Suprapubic skin (tissue), 4 donors: Measurements from ENCODE around the gene TNS1. TPM values are rescaled to one million over a fixed set of nuclear protein-coding genes. Genes with fewer than 3 reads are reported as not detected.
A peak's percentile ranks its signal among the peaks of the same experiment; 100 is the strongest.

ENCODE experiments used
- DNase-seq, 2 donors: peaks; one replicate each; pipeline ENCODE4 v3.0.0-alpha.2; 2019; ENCODE audit warnings: low spot score in 2 of 2
- H3K27ac ChIP-seq: fragments of 200-600 bp; sonication (generic); one replicate; pipeline ENCODE4 v1.5.1; 2019
- H3K27me3 ChIP-seq: fragments of 200-600 bp; sonication (generic); one replicate; pipeline ENCODE4 v1.5.1; 2019
- H3K36me3 ChIP-seq: fragments of 200-600 bp; sonication (generic); one replicate; pipeline ENCODE4 v1.5.1; 2019
- H3K4me1 ChIP-seq: fragments of 200-600 bp; sonication (generic); one replicate; pipeline ENCODE4 v1.5.1; 2019
- H3K4me3 ChIP-seq: fragments of 200-600 bp; sonication (generic); one replicate; pipeline ENCODE4 v1.5.1; 2019; ENCODE audit warnings: mild to moderate bottlenecking
- H3K9me3 ChIP-seq: fragments of 200-600 bp; sonication (generic); one replicate; pipeline ENCODE4 v1.5.1; 2019
- EP300 ChIP-seq: sonication (generic); formaldehyde crosslinking; IDR thresholded peaks from one replicate; pipeline ENCODE4 v1.6.1; 2017; ENCODE audit warnings: antibody characterized with exemption
- POLR2A ChIP-seq, 2 donors: fragments of 450-650 bp; IDR thresholded peaks; one replicate each; pipeline ENCODE4 v1.6.1; 2017; ENCODE audit warnings: antibody characterized with exemption in 2 of 2, mild to moderate bottlenecking in 2 of 2, moderate library complexity in 2 of 2
- POLR2AphosphoS5 ChIP-seq, 3 donors: sonication (generic); formaldehyde crosslinking; IDR thresholded peaks; one replicate each; pipeline ENCODE4 v1.6.1; 2017; ENCODE audit warnings: antibody characterized with exemption in 3 of 3
- WGBS: methylation state at CpG from one replicate; pipeline ENCODE4 v1.1.5; 2018; 5-methylcytosine and 5-hydroxymethylcytosine counted together
- total RNA-seq, 4 donors: library from RNA; depleted of rRNA; stranded (reverse); fragments of >200 nt; gene quantifications; one replicate each; pipeline ENCODE4 v1.1.0, GENCODE V29; 2016
- TF ChIP-seq, protein P1 (sequence below), 2 donors: fragments of 200-600 bp in 1 of 2; fragments of 450-650 bp in 1 of 2; sonication (generic) in 1 of 2; IDR thresholded peaks; one replicate each; pipeline ENCODE4 v1.5.1; 2016 to 2019; ENCODE audit warnings: antibody characterized with exemption in 2 of 2, mild to moderate bottlenecking in 1 of 2, moderate library complexity in 1 of 2

The TNS1 gene
- total RNA-seq, 4 donors from 2014 or later: 64.1 to 145 (median 99.5) TPM

DNA sequence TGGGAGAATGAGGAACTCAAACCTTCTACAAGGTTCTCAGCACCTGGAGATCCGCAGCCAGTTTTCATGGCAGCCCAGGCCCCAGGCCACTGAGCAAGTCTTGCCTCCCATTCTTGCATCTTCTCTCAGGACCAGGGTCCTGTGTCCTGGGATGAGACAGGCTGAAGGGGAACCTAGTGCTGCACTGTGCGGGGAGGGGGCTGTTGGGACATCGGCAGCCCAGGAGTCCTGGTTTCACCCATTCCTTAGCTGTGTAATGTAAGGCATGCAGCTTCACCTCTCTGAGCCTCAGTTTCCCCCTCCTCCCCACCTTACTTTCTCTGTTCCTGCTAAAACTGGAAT, 43.9 kb downstream of the TNS1 start:
- TF ChIP-seq EP300 (no peak), POLR2A (IDR thresholded peaks at IDR 0.05) (no peak), POLR2AphosphoS5 (IDR thresholded peaks at IDR 0.05) (no peak)
- TF ChIP-seq, protein P1, sequence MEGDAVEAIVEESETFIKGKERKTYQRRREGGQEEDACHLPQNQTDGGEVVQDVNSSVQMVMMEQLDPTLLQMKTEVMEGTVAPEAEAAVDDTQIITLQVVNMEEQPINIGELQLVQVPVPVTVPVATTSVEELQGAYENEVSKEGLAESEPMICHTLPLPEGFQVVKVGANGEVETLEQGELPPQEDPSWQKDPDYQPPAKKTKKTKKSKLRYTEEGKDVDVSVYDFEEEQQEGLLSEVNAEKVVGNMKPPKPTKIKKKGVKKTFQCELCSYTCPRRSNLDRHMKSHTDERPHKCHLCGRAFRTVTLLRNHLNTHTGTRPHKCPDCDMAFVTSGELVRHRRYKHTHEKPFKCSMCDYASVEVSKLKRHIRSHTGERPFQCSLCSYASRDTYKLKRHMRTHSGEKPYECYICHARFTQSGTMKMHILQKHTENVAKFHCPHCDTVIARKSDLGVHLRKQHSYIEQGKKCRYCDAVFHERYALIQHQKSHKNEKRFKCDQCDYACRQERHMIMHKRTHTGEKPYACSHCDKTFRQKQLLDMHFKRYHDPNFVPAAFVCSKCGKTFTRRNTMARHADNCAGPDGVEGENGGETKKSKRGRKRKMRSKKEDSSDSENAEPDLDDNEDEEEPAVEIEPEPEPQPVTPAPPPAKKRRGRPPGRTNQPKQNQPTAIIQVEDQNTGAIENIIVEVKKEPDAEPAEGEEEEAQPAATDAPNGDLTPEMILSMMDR (IDR thresholded peaks at IDR 0.05): no peak
- H3K4me1 ChIP-seq: peaks cover 29% of the 10 kb centered on the region
- WGBS: 94% methylated on average over 3 of the region's 3 CpGs
- H3K36me3 ChIP-seq: no peaks in the 10 kb centered on the region
- no peak overlapping the region for H3K4me3 ChIP-seq
- no peak overlapping the region for H3K27ac ChIP-seq
- no peaks in the 10 kb centered on the region for H3K27me3 ChIP-seq
- no peaks in the 10 kb centered on the region for H3K9me3 ChIP-seq
- peak; percentile 36 to 52 for DNase-seq

DNA sequence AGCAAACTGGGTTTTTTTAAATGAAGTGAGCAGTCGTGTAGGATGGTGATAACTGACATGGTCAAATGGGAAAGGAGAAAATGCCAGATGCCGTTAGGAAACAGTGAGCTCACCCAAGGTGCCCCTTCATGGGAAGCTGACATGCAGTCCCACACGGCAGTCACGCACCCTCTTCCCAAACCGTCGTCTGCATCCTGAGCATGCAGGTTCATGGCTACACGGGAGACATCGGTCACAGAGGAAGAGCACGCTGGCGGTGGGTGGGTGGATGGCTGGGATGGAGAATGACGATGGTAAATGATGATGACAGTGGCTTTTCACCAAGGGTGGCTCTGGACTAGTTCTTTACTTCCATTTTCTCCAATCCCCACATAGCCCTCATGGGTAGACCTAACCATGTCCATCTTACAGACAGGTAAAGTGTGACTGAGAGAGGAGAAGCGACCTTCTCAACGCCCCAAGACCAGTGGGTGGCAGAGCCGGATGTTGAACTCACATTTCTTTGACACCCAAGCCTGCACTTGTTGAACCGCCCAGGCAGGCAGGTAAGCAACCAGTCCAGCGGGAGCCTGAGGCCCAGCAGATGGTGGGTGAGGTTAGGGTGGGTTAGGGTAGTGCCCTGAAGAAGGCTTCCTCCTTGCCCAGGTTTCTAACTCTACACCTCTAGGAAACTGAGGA, 44.5 kb downstream of the TNS1 start:
- Histone ChIP-seq H3K4me1 (peaks cover 27% of the 10 kb centered on the region), H3K9me3 (no peaks in the 10 kb centered on the region), H3K4me3 (no peak overlapping the region), H3K27ac (no peak overlapping the region), H3K27me3 (no peaks in the 10 kb centered on the region), H3K36me3 (no peaks in the 10 kb centered on the region)
- WGBS: 82% methylated on average over 16 of the region's 16 CpGs
- DNase-seq: peak; percentile 50 to 65
- TF ChIP-seq, protein P1 (IDR thresholded peaks at IDR 0.05): no peak
- no peak for TF ChIP-seq POLR2AphosphoS5 (IDR thresholded peaks at IDR 0.05)
- no peak for TF ChIP-seq POLR2A (IDR thresholded peaks at IDR 0.05)
- TF ChIP-seq EP300: no peak

DNA sequence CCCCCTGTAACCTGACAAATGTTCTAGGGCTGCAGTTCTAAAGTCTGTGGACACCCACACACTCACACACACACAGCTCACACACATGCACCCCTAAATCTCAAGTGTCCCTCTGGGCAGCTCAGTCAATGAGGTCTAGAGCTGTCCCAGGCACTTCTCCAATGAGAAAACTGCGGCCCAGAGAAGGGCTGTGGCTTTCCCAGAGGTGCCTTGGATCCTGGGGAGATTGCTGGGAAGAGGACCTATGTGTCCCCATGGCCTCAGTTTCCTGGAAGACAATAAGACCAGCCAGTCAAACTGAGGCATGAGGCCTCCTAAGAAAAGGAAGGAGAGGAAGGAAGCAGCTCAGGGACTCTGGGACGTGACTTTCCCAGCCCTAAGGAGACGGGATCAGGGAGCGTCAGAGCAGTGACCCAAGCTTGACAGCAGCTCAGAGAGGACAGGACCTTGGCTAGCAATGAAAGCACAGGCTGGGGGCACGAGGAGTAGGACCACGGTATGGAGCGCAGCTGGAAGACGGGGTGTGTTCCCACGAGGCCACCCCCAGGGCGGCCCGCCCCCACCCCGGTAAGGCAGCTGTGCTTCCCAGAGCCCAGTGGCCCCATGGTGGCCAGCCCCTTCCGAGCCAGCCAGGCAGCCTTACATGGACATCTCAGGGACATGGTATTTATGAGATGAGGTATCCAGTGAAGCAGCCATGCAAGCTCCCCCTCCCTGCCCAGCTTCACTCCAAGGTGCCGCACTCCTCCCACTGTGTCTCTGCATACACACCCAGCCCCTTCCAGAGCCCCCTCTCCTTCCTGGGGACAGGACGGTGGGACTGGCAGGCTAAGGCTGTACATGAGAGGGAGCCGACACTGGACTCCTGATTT, 46.0 kb downstream of the TNS1 start:
- no peak for TF ChIP-seq POLR2AphosphoS5 (IDR thresholded peaks at IDR 0.05)
- TF ChIP-seq, protein P1 (IDR thresholded peaks at IDR 0.05): no peak
- TF ChIP-seq EP300: no peak
- no peak for TF ChIP-seq POLR2A (IDR thresholded peaks at IDR 0.05)
- 72% methylated on average over 11 of the region's 16 CpGs for WGBS
- Histone ChIP-seq H3K27me3 (no peaks in the 10 kb centered on the region), H3K36me3 (no peaks in the 10 kb centered on the region), H3K9me3 (no peaks in the 10 kb centered on the region), H3K4me1 (peaks cover 34% of the 10 kb centered on the region), H3K4me3 (no peak overlapping the region), H3K27ac (peak overlapping the region; percentile 2)
- peak; percentile 59 to 65 for DNase-seq

DNA sequence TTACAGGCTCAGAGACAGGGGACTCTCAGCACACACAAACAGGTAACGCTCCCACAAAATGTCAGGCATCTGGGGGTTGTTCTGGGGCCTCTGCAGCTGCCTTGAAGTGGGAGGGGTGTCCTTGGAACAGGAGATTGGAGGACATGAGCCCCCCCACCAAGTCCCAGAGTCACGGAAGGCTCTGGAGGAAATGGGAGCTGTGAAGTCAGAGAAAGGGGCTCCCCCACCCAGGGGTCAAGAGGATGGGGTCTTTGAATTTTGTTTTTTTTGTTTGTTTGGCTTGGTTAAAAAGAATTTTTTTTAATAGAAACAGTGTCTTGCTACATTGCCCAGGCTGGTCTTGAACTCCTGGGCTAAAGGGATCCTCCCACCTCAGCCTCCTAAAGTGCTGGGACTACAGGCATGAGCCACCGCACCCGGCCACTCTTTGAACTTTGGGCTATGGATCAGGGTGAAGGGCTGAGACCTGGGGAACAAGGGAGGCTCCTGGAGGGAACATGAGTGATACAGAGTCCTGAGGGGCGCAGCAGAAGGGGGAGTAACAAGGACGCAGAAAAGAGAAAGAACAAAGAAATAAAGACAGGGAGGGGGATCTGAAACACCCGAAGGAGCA, 46.8 kb downstream of the TNS1 start:
- TF ChIP-seq EP300 (no peak), POLR2A (IDR thresholded peaks at IDR 0.05) (no peak), POLR2AphosphoS5 (IDR thresholded peaks at IDR 0.05) (no peak)
- TF ChIP-seq, protein P1 (IDR thresholded peaks at IDR 0.05): no peak
- no peaks in the 10 kb centered on the region for H3K9me3 ChIP-seq
- no peaks in the 10 kb centered on the region for H3K36me3 ChIP-seq
- 93% methylated on average over 7 of the region's 7 CpGs for WGBS
- H3K4me1 ChIP-seq: peaks cover 42% of the 10 kb centered on the region
- H3K27me3 ChIP-seq: no peaks in the 10 kb centered on the region
- H3K4me3 ChIP-seq: no peak overlapping the region
- DNase-seq: peak; percentile 53 to 54
- H3K27ac ChIP-seq: peak overlapping the region; percentile 35
